Prostate gland (tissue), 2 donors: Measurements from ENCODE around the gene NPAS1. TPM values are rescaled to one million over a fixed set of nuclear protein-coding genes. Genes with fewer than 3 reads are reported as not detected.
"Not testable (repeated sequence)": the region's sequence is repeated elsewhere in the genome, so short reads cannot be mapped to it uniquely, and the experiment has no call there.

Source experiments
- DNase-seq: peaks from one replicate; pipeline ENCODE4 v3.0.0-alpha.2; 2019; ENCODE audit warnings: low spot score
- H3K27ac ChIP-seq, 2 donors: fragments of 200-600 bp; sonication (generic); 2 replicates each; pipeline ENCODE4 v1.5.1; 2017 to 2019
- H3K27me3 ChIP-seq: fragments of 200-600 bp; sonication (generic); replicated peaks from 2 replicates; pipeline ENCODE4 v1.5.1; 2019; ENCODE audit not compliant: insufficient read depth
- H3K36me3 ChIP-seq, 2 donors: fragments of 200-600 bp; sonication (generic); 1 replicate in 1 of 2; 2 replicates in 1 of 2; pipeline versions ENCODE4 v1.5.1 to v1.8.1; 2017 to 2019
- H3K4me1 ChIP-seq: fragments of 200-600 bp; sonication (generic); replicated peaks from 2 replicates; pipeline ENCODE4 v1.5.1; 2019
- H3K4me3 ChIP-seq, 2 donors: fragments of 200-600 bp; sonication (generic); 2 replicates each; pipeline ENCODE4 v1.5.1; 2017 to 2019
- H3K9me3 ChIP-seq: fragments of 200-600 bp; sonication (generic); 2 replicates; pipeline ENCODE4 v1.5.1; 2017
- POLR2A ChIP-seq: fragments of 450-650 bp; IDR thresholded peaks from one replicate; pipeline ENCODE4 v1.6.1; 2016; ENCODE audit warnings: antibody characterized with exemption, mild to moderate bottlenecking
- POLR2AphosphoS5 ChIP-seq: sonication (generic); formaldehyde crosslinking; IDR thresholded peaks from one replicate; pipeline ENCODE4 v1.6.1; 2017; ENCODE audit warnings: antibody characterized with exemption
- WGBS: methylation state at CpG from one replicate; pipeline ENCODE4 v1.1.5; 2018; 5-methylcytosine and 5-hydroxymethylcytosine counted together
- intact Hi-C: fragments of 100-400 bp; cut with DNase I; formaldehyde crosslinking; loops from one replicate; pipeline ENCODE4 v1.14.2; 2022
- total RNA-seq, 2 donors: library from RNA; depleted of rRNA; stranded (reverse); fragments of >200 nt; gene quantifications; one replicate each; pipeline ENCODE4 v1.1.0, GENCODE V29; 2016
- TF ChIP-seq, protein P1 (sequence below), 4 experiments: fragments of 200-600 bp in 2 of 4; fragments of 450-650 bp in 2 of 4; sonication (generic) in 2 of 4; IDR thresholded peaks; 1 replicate in 3 of 4; 2 replicates in 1 of 4; pipeline ENCODE4 v1.5.1; 2016 to 2019; ENCODE audit warnings: antibody characterized with exemption in 4 of 4, mild to moderate bottlenecking in 2 of 4, moderate library complexity in 2 of 4

NPAS1 gene
- total RNA-seq, 2 donors from 2014 or later: 0.27 to 0.51 TPM

DNA sequence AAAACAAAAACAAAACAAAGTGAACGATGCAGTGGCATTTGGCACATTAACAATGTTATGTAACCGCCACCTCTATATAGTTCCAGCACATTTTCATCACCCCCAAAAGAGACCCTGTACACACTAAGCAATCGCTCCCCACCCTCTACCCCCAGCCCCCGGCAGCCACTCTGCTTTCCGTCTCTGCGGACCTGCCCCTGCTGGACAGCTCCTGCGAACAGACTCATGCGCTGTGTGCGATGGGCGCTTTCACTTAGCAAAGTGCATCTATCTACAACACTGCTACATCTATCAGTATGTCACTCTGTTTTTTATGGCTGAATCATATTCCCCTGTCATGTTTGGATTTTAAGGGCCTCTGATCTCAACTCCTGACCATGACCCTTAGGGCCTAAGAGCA, 53.9 kb downstream of the NPAS1 start:
- H3K36me3 ChIP-seq: peaks cover 7 to 27% of the 10 kb centered on the region in 2 donors
- no peak for DNase-seq
- intact Hi-C loops: no loop called here
- H3K27me3 ChIP-seq: no peaks in the 10 kb centered on the region
- no peak overlapping the region for H3K4me3 ChIP-seq
- H3K27ac ChIP-seq: no peak overlapping the region
- TF ChIP-seq POLR2A (no peak), POLR2AphosphoS5 (no peak)
- TF ChIP-seq, protein P1, sequence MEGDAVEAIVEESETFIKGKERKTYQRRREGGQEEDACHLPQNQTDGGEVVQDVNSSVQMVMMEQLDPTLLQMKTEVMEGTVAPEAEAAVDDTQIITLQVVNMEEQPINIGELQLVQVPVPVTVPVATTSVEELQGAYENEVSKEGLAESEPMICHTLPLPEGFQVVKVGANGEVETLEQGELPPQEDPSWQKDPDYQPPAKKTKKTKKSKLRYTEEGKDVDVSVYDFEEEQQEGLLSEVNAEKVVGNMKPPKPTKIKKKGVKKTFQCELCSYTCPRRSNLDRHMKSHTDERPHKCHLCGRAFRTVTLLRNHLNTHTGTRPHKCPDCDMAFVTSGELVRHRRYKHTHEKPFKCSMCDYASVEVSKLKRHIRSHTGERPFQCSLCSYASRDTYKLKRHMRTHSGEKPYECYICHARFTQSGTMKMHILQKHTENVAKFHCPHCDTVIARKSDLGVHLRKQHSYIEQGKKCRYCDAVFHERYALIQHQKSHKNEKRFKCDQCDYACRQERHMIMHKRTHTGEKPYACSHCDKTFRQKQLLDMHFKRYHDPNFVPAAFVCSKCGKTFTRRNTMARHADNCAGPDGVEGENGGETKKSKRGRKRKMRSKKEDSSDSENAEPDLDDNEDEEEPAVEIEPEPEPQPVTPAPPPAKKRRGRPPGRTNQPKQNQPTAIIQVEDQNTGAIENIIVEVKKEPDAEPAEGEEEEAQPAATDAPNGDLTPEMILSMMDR (IDR thresholded peaks at IDR 0.05): no peak
- no peaks in the 10 kb centered on the region for H3K9me3 ChIP-seq
- no peaks in the 10 kb centered on the region for H3K4me1 ChIP-seq
- 95% methylated on average over 10 of the region's 10 CpGs for WGBS

DNA sequence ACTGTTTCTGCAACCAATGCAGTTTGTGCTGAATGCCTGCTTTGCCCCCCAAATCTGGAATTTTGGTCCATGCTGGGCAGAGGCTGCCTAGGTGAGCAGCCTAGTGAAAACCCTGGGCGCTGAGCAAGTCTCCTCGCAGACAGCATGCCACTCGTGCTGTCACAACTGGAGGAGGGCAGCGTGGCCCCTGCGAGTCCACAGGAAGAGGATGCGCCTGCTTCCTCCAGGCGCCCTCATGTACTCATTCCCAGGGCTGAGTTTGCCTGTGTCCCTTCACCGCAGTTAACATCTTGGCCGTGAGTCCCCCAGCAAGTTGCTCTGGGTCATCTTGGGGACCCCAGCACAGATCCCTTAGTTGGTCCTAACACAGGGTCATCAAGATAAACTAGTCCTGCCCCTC, 55.0 kb downstream of the NPAS1 start:
- H3K27ac ChIP-seq: no peak overlapping the region
- H3K36me3 ChIP-seq: peaks cover 7 to 21% of the 10 kb centered on the region in 2 donors
- no peaks in the 10 kb centered on the region for H3K4me1 ChIP-seq
- WGBS: 85% methylated on average over 9 of the region's 9 CpGs
- no peaks in the 10 kb centered on the region for H3K9me3 ChIP-seq
- DNase-seq: no peak
- H3K4me3 ChIP-seq: no peak overlapping the region
- no peaks in the 10 kb centered on the region for H3K27me3 ChIP-seq
- TF ChIP-seq POLR2A (no peak), POLR2AphosphoS5 (no peak)
- TF ChIP-seq, protein P1 (IDR thresholded peaks at IDR 0.05): no peak
- intact Hi-C loops: no loop called here

DNA sequence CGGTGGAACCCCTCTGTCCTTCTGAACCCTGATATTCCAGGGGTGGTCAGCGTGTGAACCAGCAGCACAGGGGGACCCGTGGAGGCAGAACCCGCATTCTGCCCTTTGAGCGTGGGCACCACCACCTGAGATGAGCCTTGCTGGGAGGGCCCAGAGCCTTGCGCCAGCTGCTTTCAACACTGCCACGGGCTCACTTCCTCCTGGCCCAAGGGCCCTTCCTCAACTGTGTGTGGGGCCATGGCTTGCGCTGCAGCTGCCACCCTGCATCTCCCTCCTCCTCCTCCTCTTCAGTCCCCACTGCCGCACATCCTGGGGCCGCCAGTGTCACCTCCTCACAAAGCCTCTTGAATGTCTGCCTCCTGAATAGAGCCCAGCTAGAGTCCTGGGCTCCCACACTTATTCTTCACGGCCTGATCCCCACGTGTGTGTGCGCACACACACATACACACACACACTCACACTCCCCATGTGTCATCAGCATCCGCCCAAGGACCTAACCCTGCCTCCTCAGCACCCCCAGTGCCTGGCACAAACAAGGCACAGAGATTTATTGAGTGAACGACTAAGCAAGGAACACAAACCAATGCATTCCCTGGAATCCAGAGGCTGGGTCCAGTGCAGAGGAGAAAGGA, 55.7 kb downstream of the NPAS1 start:
- no peaks in the 10 kb centered on the region for H3K27me3 ChIP-seq
- no peaks in the 10 kb centered on the region for H3K4me1 ChIP-seq
- H3K27ac ChIP-seq: no peak overlapping the region
- H3K4me3 ChIP-seq: no peak overlapping the region
- H3K36me3 ChIP-seq: peaks cover 7 to 21% of the 10 kb centered on the region in 2 donors
- DNase-seq: no peak
- intact Hi-C loops: no loop called here
- H3K9me3 ChIP-seq: no peaks in the 10 kb centered on the region
- TF ChIP-seq, protein P1 (IDR thresholded peaks at IDR 0.05): no peak
- TF ChIP-seq POLR2AphosphoS5 (no peak), POLR2A (no peak)
- WGBS: 84% methylated on average over 15 of the region's 15 CpGs

DNA sequence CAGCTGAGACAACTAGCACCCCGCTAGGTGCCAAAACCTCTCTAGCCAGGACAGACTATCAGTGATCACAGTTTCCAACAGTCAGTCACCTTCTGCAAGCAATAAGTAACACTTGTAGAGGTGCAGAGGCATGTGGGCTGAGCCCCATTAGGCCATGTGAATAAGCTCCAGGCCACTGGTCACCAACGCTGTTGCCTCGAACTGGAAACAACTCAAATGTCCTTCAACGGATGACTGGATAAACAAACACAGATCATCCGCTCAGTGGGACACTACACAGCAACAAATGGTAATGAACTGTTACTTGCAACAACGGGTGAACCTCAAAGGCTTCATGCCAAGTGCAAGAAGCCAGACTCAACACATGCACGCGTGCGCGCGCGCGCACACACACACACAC, 56.3 kb downstream of the NPAS1 start:
- H3K27me3 ChIP-seq: no peaks in the 10 kb centered on the region
- DNase-seq: no peak
- intact Hi-C loops: no loop called here
- H3K27ac ChIP-seq: no peak overlapping the region
- WGBS: 69% methylated on average over 13 of the region's 13 CpGs
- TF ChIP-seq POLR2A (no peak), POLR2AphosphoS5 (no peak)
- TF ChIP-seq, protein P1 (IDR thresholded peaks at IDR 0.05): no peak
- H3K4me3 ChIP-seq: no peak overlapping the region
- no peaks in the 10 kb centered on the region for H3K4me1 ChIP-seq
- H3K36me3 ChIP-seq: peaks cover 6 to 21% of the 10 kb centered on the region in 2 donors
- H3K9me3 ChIP-seq: no peaks in the 10 kb centered on the region

DNA sequence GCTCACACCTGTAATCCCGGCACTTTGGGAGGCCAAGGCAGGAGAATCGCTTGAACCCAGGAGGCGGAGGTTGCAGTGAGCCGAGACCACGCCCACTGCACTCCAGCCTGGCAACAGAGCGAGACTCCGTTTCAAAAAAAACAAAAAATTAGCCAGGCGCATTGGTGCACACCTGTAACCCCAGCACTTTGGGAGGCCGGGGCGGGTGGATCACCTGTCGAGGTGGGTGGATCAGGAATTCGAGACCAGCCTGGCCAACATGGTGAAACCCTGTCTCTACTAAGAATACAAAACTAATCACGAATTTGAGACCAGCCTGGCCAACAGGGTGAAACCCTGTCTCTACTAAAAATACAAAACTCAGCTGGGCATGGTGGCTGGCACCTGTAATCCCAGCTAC, 58.7 kb downstream of the NPAS1 start:
- intact Hi-C loops, H3K9me3 ChIP-seq, DNase-seq, H3K27me3 ChIP-seq, H3K4me1 ChIP-seq, H3K4me3 ChIP-seq, H3K27ac ChIP-seq: not testable (repeated sequence)
- peaks cover 5 to 15% of the 10 kb centered on the region in 2 donors for H3K36me3 ChIP-seq
- WGBS: 94% methylated on average over 13 of the region's 13 CpGs
